ENCODE measurements around the gene ODAD3.

ODAD3 gene

DNA sequence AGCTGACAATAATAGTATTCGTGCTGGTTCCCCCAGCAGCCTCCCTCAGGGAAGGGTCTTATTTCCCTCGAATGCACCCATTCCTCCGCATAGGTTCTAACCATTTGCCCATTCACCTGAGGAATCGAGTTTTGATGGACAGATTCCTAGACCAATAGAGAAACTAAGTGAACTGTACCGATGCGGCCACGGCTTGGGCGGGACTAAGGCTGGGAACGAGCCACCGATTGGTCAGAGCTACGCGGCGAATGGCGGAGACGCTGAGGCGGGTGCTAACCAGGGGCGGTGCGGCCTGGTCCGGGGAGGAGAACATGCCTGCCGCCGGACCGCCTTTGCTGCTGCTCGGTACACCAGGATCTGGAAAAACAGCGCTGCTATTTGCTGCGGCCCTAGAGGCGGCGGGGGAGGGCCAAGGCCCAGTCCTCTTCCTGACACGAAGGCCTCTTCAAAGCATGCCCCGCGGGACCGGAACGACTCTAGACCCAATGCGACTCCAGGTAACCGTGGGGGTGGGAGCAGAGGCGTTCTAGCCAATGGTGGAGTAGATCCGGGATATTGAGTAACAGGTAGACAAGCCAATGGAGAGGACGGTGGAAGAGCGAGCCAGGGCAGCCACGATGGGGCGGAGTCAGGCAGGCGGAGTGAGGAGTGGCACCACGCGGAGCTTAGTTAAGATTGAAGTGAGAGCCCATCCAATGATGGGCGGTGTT, 60.3 kb downstream of the ODAD3 start, which contains the start of gene SWSAP1:
TSS of gene SWSAP1 (plus strand) at position 234 of the 710 bp plus-strand sequence. CDS start at position 249, 15 bp downstream.
- DNase-seq: peak; percentile 98
- H3K27me3 Mint-ChIP-seq: no peaks in the 10 kb centered on the region
- H3K27ac Mint-ChIP-seq: no peak within 1 kb of the TSS
- H3K4me1 Mint-ChIP-seq: peaks cover 37% of the 10 kb centered on the region
- no peaks in the 10 kb centered on the region for H3K9me3 Mint-ChIP-seq
- CTCF ChIA-PET: interaction anchor here (1.0 to 2.2 kb wide), 5 partner anchors 8 to 108 kb away, joined by 3 to 11 read pairs (median 4); partner anchors contain the start of gene PRKCSH
- no peak within 1 kb of the TSS for H3K4me3 Mint-ChIP-seq
- H3K36me3 Mint-ChIP-seq: peaks cover 16% of the 10 kb centered on the region

- Mint-ChIP-seq H3K4me3 (no peak overlapping the region), H3K36me3 (peaks cover 19% of the 10 kb centered on the region), H3K27ac (no peak overlapping the region), H3K27me3 (no peaks in the 10 kb centered on the region), H3K9me3 (no peaks in the 10 kb centered on the region), H3K4me1 (peaks cover 32% of the 10 kb centered on the region)
- CTCF ChIA-PET: interaction anchor here (1.9 kb wide), 1 partner anchor 9 kb away, joined by 6 read pairs; no protein-coding TSS in a partner anchor
- DNase-seq: no peak
Observed at GRCh38 chr19:11373885-11374432, 61.0 kb downstream of the ODAD3 start.

DNA sequence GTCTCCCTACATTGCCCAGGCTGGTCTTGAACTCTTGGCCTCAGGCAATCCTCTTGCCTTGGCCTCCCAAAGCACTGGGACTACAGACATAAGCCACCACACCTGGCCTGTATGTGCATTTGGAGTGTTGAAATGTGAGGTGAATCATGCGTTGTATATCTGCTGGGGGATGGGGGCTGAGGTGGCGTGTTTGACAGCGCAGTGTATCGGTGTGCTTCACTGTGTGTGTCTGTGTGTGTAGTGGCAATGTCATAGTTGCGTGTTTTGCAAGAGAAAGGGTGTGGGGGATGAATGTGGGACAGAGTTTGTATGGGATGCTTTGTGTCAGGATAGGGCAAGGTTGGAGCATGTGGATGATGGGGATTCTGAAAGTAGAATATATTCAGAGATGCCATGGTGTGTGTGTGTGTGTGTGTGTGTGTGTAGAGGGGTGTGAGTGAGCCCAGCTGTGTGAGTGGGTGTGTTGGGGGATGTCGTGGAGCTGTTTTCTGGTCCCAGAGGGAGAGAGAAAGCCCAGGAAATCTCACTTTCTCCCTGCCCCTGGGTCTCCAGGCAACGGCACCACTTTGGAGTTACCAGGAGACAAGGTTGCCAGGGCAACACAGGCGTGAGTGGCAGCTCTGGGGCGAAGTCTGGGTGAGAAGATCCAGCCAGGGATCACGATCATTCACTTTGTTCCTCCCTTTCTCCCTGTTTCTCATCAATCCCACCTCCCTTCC, 61.6 kb downstream of the ODAD3 start:
- peak; percentile 30 for DNase-seq
- no peaks in the 10 kb centered on the region for H3K9me3 Mint-ChIP-seq
- H3K27me3 Mint-ChIP-seq: no peaks in the 10 kb centered on the region
- peaks cover 28% of the 10 kb centered on the region for H3K4me1 Mint-ChIP-seq
- CTCF ChIA-PET: interaction anchor here (1.9 kb wide), 1 partner anchor 10 kb away, joined by 6 read pairs; no protein-coding TSS in a partner anchor
- H3K27ac Mint-ChIP-seq: peak overlapping the region; percentile 30
- H3K36me3 Mint-ChIP-seq: peaks cover 19% of the 10 kb centered on the region
- H3K4me3 Mint-ChIP-seq: peak overlapping the region; percentile 25

DNA sequence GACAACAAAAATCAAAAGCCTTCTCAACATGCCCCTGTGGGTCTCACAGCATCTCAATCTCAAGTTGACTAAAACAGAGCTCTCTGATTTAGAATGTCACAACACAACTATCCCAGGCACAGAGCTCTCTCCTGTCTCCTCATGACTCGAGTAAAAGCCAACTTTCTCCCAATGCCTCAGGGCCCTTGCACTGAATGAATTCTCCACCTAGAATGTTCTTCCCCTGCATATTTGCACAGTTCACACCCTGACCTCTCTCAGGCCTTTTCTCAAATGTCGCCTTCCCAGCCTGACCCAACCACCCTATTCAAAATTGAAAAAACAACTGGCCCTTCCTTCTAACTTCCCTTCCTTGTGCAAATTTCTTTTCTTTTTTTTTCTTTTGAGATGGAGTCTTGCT, 64.2 kb downstream of the ODAD3 start:
- peaks cover 9% of the 10 kb centered on the region for H3K4me1 Mint-ChIP-seq
- H3K27me3 Mint-ChIP-seq: no peaks in the 10 kb centered on the region
- H3K4me3 Mint-ChIP-seq: no peak overlapping the region
- no peak overlapping the region for H3K27ac Mint-ChIP-seq
- no peak for DNase-seq
- no peaks in the 10 kb centered on the region for H3K9me3 Mint-ChIP-seq
- peaks cover 6% of the 10 kb centered on the region for H3K36me3 Mint-ChIP-seq
- CTCF ChIA-PET: no interaction called here

All from activated naive CD4-positive, alpha-beta T cell treated with anti-CD3 and anti-CD28 coated beads, Interleukin-2, amount 10 ng/mL, durations not matched to agents 7 days and 5 days (primary cell).